ENCODE measurements around the gene MPZ.

GRCh38 chr1:161311595-161312181 lies 1.9 kb upstream of the MPZ start:
- no peak for TF ChIP-seq CTCF (IDR thresholded peaks at IDR 0.05; ENCODE audit: insufficient read depth, low read length, poor library complexity, severe bottlenecking)
- no peak for TF ChIP-seq EZH2phosphoT487 (conservative IDR thresholded peaks at IDR 0.05; ENCODE audit: low read length)
